H7 (cell line): Measurements from ENCODE around the gene MEGF10. TPM values are rescaled to one million over a fixed set of nuclear protein-coding genes. Genes with fewer than 3 reads are reported as not detected.
A peak's percentile ranks its signal among the peaks of the same experiment; 100 is the strongest.
"Not testable (repeated sequence)": the region's sequence is repeated elsewhere in the genome, so short reads cannot be mapped to it uniquely, and the experiment has no call there.

Source experiments
- DNase-seq: peaks from one replicate; pipeline ENCODE4 v3.0.0; 2012
- H3K27me3 ChIP-seq: 2 replicates; pipeline ENCODE4 v1.6.0; 2011; ENCODE audit warnings: mild to moderate bottlenecking, low read length; ENCODE audit not compliant: control insufficient read depth, insufficient read depth
- H3K36me3 ChIP-seq: replicated peaks from 2 replicates; pipeline ENCODE4 v1.5.1; 2011; ENCODE audit warnings: low read length; ENCODE audit not compliant: control insufficient read depth, insufficient read depth
- H3K4me3 ChIP-seq: 2 replicates; pipeline ENCODE4 v1.5.1; 2011; ENCODE audit warnings: low read depth, mild to moderate bottlenecking, control low read depth, low read length, moderate library complexity; ENCODE audit not compliant: insufficient read depth
- total RNA-seq: library from RNA; depleted of rRNA; stranded (reverse); fragments of >200 nt; shearing (Covaris generic); gene quantifications from 2 replicates; pipeline ENCODE4 v1.2.3, GENCODE V29; 2014

Gene MEGF10
- total RNA-seq, 1 experiment from 2014 or later = 18.6 TPM

GRCh38 chr5:127307868-127308267 is 17.3 kb downstream of the MEGF10 start:
- Histone ChIP-seq H3K4me3 (no peak overlapping the region), H3K36me3 (no peaks in the 10 kb centered on the region), H3K27me3 (no peaks in the 10 kb centered on the region)
- no peak for DNase-seq

- H3K27me3 ChIP-seq, DNase-seq, H3K36me3 ChIP-seq, H3K4me3 ChIP-seq: not testable (repeated sequence)
Observed at GRCh38 chr5:127308325-127308724, 17.7 kb downstream of the MEGF10 start.

- Histone ChIP-seq H3K27me3 (no peaks in the 10 kb centered on the region), H3K36me3 (no peaks in the 10 kb centered on the region), H3K4me3 (no peak overlapping the region)
- no peak for DNase-seq
Observed at GRCh38 chr5:127308945-127309344, 18.3 kb downstream of the MEGF10 start.

GRCh38 chr5:127311349-127311748 is 20.8 kb downstream of the MEGF10 start:
- no peaks in the 10 kb centered on the region for H3K36me3 ChIP-seq
- no peak for DNase-seq
- no peak overlapping the region for H3K4me3 ChIP-seq
- H3K27me3 ChIP-seq = no peaks in the 10 kb centered on the region

DNA sequence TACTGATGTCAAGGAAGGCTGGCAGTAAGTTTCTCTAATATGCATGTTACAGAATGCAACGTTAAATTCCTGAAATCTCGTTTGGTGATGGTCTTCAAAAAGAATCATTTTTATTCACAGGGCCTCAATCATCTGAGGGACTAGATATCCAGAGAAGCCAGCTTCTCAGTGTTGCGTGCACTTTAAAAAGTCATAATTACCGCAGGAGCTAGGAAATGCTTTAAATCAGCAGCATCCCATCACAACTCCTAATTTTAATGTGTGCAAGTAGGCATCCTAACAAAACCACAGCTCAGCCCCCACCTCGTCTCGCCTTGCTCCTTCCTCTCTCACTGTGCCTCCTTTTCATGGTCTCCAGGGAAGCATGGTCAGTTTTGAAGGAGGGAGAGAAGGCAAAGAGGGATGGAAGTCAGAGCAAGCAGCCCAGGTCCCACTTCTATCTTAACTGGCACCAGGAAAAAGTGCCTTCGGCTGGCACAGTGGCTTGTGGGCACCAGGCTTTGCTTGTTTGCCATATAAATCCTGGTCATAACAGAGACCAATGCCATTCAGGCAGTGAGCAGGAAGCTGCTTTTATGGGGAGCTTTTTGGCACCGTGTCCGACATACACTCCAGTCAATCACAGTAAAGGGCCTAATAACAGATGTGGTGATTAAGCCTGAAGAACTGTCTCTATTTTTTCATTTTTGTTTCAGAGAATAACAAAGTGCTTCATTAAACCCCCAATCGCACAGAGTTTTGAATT is 21.4 kb downstream of the MEGF10 start:
- DNase-seq = no peak
- no peak overlapping the region for H3K4me3 ChIP-seq
- H3K27me3 ChIP-seq = no peaks in the 10 kb centered on the region
- no peaks in the 10 kb centered on the region for H3K36me3 ChIP-seq

DNA sequence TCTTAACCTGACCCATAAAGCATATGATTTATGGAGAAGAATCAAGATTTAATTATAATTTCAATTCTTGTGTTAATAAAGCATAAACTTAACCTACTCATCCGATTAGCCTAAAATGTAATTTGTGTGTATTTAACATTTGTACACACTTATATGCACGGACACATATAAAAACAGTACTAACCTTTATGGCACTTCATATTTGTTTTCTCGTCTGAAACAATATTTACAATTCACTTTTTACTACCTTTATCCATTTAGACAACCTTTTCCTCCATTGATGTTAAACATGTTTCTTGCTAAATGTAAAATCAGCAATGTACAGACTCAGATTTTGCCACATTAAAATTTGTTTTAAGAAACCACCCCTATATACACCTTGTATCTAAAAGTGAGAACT is 22.8 kb downstream of the MEGF10 start:
- no peak overlapping the region for H3K4me3 ChIP-seq
- no peaks in the 10 kb centered on the region for H3K36me3 ChIP-seq
- H3K27me3 ChIP-seq = no peaks in the 10 kb centered on the region
- DNase-seq = no peak

- Histone ChIP-seq H3K36me3 (no peaks in the 10 kb centered on the region), H3K27me3 (no peaks in the 10 kb centered on the region), H3K4me3 (no peak overlapping the region)
- DNase-seq = peak; percentile 21
Observed at GRCh38 chr5:127313847-127314473, 23.4 kb downstream of the MEGF10 start.

- no peak for DNase-seq
- Histone ChIP-seq H3K27me3 (no peaks in the 10 kb centered on the region), H3K4me3 (no peak overlapping the region), H3K36me3 (no peaks in the 10 kb centered on the region)
Observed at GRCh38 chr5:127316011-127316410, 25.4 kb downstream of the MEGF10 start.

- H3K36me3 ChIP-seq, DNase-seq, H3K27me3 ChIP-seq, H3K4me3 ChIP-seq: not testable (repeated sequence)
Observed at GRCh38 chr5:127317385-127317784, 26.8 kb downstream of the MEGF10 start.

DNA sequence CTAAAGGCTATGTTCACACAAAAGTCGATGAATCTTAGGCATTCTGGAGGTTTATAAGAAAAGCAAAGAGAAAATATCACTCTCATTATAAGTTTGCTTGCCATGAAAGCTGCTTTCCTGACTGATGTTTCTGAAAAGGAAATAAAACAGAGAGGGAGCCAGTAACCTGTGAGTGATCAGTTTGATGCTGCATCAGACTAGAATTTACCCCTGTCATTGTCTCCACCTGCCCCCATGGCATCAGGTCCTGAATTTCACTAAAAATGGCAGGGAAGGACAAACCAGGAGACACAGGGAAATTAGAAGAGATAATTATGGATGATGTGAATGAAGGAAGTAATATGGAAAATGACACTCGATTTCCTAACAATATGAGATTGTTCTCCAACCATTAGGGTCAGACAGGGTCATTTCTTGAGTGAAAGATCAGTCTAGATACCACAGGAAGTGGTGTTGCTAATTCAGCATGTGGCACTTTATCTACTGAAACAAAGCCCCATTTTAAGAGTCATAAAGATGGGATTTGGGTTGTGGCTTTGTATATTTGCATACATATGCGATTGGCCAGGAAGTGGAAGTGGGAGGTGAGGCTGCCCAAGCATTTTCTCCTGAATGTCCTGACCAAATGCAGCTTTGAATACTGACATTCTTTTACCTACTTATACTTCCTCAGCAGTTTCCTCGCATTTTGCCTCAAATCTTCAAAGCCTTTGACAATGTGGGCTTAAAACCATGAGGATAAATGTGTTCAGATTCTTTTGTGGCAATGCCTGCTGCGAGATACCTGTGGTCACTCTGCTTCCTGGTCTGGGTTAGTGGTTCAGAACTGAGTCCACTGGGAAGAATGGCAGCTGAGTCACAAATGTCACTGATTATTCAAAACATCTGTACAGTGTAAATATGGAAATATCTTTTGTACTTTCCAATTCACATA is 29.7 kb downstream of the MEGF10 start:
- Histone ChIP-seq H3K27me3 (no peaks in the 10 kb centered on the region), H3K36me3 (no peaks in the 10 kb centered on the region), H3K4me3 (no peak overlapping the region)
- no peak for DNase-seq

- no peak for DNase-seq
- Histone ChIP-seq H3K36me3 (no peaks in the 10 kb centered on the region), H3K27me3 (no peaks in the 10 kb centered on the region), H3K4me3 (no peak overlapping the region)
Observed at GRCh38 chr5:127321465-127321864, 30.9 kb downstream of the MEGF10 start.

GRCh38 chr5:127322403-127322802 is 31.8 kb downstream of the MEGF10 start:
- no peak for DNase-seq
- H3K27me3 ChIP-seq = no peaks in the 10 kb centered on the region
- H3K36me3 ChIP-seq = no peaks in the 10 kb centered on the region
- no peak overlapping the region for H3K4me3 ChIP-seq

DNA sequence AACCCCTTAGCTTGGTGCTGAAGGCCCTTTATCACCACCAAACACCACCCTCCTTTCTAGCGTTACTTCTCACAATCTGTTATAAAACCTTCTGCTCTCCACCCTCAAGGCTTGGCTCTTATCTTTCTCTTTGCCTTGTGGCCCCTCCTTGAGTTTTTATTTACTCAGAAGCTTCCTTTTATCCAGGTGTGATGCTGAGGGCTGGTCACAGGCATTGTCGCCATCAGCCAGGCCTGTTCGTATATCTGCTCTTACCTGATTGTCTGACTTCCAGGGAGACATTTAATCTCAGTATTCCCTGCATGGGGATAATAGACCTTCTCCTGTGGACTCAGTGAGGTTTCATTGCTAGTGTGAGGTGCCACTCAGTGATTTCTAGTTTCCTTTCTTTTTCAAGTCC is 34.2 kb downstream of the MEGF10 start:
- H3K36me3 ChIP-seq = no peaks in the 10 kb centered on the region
- DNase-seq = no peak
- H3K27me3 ChIP-seq = no peaks in the 10 kb centered on the region
- H3K4me3 ChIP-seq = no peak overlapping the region

DNA sequence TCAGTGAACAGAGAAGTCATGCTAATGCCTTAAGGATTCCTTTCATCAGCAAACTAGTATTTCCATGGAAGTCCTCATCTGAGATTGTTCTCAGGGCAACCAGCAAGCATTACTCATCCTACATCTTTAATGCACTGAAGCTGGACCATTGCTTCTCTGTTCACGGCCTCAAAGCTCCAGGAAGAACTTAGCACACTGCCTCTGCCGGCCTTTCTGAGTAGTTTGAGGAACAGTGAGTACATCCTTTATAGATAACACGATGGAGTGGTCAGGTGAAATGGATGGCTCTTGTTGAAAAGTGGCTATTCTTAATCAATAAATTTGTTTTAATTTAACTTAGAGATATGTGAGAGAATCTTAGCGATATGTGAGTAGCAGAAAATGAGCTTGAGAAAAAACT is 35.8 kb downstream of the MEGF10 start:
- Histone ChIP-seq H3K36me3 (no peaks in the 10 kb centered on the region), H3K27me3 (no peaks in the 10 kb centered on the region), H3K4me3 (no peak overlapping the region)
- no peak for DNase-seq
